ENCODE data around the gene AUTS2.

DNA sequence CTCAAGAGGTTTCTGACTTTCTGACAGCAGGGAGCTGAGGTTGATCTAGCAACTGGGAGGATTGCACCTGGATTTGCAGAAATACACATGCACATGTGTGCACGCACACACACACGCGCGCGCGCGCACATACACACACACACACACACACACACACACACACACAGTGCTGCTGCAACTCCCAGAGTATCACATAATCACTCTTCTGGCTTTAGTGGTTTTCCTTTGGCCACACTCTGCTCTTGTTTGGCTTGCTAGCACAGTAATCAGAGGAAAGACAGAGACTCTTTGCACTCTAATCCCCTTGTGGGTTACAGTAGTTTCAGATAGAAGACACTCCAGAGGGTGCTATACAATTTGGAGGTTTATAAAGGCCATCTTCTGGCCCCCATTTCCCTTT lies 705.0 kb downstream of the AUTS2 start:
- TF ChIP-seq POLR2AphosphoS5 (IDR thresholded peaks at IDR 0.05; ENCODE audit: low read depth, low read length) (no peak), POLR2A (IDR thresholded peaks at IDR 0.05; ENCODE audit: low read depth, low read length) (no peak), TAF1 (IDR thresholded peaks at IDR 0.05; ENCODE audit: low read depth, low read length) (no peak), POU2F2 (IDR thresholded peaks at IDR 0.05; ENCODE audit: low read depth, low read length) (no peak), SPI1 (IDR thresholded peaks at IDR 0.05; ENCODE audit: low read depth, low read length) (no peak)

Measured in GM12891 (cell line).